Stimulated activated CD4-positive, alpha-beta T cell treated with anti-CD3 and anti-CD28 coated beads, Interleukin-4, amount 100 ng/mL, for 24 hours (primary cell): Measurements from ENCODE around the gene CDHR5.

Source experiments
- DNase-seq: peaks from one replicate; pipeline ENCODE4 v3.0.0-alpha.2; 2020

The CDHR5 gene

DNA sequence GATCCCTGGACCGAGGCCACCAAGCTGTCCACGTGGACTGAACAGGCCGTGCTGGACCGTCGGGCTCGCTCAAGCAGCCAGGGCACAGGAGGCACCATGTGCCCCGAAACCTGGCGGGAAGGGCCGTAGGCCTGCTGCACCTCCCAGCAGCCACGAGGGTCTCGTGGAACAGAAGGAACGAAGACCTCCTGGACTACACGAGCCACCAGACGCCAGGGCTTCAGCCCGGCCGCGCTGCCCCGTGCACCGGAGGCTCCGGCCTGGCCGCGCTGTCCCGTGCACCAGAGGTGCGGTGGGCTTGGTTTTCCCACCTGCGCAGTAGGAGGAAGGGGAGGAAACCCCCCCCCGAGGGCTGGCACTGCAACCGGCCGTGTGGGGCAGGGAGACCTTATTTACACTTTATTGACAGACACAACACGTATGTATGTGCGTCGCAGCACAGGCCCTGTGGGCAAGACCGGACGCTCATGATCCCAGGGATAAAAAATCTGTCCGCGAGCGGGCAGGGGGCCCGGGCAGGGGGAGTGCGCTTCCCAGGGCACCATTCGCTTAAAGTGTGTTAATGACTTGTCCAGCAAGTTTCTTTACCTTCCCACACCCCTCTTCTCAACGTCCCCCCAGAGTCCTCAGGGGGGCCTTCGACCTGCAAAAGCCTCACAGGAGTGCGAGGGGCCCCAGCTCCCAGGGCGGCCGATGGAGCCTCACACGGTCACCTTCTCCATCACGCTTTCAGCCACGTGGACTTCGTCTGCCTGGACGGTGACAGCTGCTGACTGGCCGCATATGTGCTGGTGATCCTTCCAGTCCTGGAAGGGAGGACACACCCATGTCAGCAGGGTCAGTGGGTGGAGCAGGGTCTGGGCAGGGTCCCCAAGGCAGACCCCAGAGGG is 19.3 kb upstream of the CDHR5 start:
- no peak for DNase-seq

- DNase-seq: no peak
These were observed 18.6 kb upstream of the CDHR5 start for GRCh38 chr11:643366-643765.

- no peak for DNase-seq
These were observed 17.1 kb upstream of the CDHR5 start for GRCh38 chr11:641806-642370.

DNA sequence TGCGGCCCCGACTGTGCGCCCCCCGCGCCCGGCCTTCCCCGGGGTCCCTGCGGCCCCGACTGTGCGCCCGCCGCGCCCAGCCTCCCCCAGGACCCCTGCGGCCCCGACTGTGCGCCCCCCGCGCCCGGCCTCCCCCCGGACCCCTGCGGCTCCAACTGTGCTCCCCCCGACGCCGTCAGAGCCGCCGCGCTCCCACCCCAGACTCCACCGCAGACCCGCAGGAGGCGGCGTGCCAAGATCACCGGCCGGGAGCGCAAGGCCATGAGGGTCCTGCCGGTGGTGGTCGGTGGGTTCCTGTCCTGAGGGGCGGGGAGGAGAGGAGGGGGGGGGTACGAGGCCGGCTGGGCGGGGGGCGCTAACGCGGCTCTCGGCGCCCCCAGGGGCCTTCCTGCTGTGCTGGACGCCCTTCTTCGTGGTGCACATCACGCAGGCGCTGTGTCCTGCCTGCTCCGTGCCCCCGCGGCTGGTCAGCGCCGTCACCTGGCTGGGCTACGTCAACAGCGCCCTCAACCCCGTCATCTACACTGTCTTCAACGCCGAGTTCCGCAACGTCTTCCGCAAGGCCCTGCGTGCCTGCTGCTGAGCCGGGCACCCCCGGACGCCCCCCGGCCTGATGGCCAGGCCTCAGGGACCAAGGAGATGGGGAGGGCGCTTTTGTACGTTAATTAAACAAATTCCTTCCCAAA is 15.4 kb upstream of the CDHR5 start:
- DNase-seq: no peak

DNA sequence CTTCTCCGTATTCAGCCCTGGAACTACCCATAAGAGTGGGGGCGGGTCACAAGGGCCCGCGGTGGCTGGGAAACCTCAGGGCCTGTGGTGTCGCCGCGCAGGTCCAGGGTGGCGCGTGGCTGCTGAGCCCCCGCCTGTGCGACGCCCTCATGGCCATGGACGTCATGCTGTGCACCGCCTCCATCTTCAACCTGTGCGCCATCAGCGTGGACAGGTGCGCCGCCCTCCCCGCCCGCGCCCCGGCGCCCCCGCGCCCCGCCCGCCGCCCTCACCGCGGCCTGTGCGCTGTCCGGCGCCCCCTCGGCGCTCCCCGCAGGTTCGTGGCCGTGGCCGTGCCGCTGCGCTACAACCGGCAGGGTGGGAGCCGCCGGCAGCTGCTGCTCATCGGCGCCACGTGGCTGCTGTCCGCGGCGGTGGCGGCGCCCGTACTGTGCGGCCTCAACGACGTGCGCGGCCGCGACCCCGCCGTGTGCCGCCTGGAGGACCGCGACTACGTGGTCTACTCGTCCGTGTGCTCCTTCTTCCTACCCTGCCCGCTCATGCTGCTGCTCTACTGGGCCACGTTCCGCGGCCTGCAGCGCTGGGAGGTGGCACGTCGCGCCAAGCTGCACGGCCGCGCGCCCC is 14.7 kb upstream of the CDHR5 start:
- no peak for DNase-seq

DNA sequence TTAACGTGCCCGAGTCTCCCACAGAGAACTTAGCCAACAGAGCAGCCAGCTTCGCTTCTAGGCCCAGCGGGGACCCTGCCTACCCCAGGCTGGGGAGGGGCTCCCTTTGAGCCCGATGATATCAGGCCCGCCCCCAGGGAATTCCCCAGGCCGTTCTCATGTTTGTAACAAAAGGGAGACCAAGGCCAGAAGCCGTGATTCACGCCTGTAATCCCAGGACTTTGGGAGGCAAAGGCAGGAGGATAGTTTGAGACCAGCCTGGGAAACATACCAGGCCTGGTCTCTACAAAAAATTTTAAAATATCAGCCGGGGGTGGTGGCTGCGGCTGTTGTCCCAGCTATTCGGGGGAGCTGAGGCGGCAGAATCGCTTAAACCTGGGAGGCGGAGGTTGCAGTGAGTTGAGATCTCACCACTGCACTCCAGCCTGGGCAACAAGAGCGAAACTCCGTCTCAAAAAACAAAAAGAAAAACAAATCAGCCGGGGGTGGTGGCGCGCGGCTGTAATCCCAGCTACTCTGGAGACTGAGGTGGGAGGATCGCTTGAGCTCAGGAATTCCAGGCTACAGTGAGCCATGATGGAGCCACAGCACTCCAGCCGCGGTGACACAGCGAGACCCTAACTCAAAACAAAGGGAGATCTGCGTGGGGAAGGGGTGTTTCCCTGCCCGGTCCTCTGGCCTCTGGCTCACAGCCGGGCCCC is 14.0 kb upstream of the CDHR5 start:
- no peak for DNase-seq

GRCh38 chr11:637593-638521 is 13.1 kb upstream of the CDHR5 start:
- DNase-seq: no peak

DNA sequence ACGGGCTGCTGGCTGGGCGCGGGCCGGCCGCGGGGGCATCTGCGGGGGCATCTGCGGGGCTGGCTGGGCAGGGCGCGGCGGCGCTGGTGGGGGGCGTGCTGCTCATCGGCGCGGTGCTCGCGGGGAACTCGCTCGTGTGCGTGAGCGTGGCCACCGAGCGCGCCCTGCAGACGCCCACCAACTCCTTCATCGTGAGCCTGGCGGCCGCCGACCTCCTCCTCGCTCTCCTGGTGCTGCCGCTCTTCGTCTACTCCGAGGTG is 12.5 kb upstream of the CDHR5 start:
- no peak for DNase-seq

DNA sequence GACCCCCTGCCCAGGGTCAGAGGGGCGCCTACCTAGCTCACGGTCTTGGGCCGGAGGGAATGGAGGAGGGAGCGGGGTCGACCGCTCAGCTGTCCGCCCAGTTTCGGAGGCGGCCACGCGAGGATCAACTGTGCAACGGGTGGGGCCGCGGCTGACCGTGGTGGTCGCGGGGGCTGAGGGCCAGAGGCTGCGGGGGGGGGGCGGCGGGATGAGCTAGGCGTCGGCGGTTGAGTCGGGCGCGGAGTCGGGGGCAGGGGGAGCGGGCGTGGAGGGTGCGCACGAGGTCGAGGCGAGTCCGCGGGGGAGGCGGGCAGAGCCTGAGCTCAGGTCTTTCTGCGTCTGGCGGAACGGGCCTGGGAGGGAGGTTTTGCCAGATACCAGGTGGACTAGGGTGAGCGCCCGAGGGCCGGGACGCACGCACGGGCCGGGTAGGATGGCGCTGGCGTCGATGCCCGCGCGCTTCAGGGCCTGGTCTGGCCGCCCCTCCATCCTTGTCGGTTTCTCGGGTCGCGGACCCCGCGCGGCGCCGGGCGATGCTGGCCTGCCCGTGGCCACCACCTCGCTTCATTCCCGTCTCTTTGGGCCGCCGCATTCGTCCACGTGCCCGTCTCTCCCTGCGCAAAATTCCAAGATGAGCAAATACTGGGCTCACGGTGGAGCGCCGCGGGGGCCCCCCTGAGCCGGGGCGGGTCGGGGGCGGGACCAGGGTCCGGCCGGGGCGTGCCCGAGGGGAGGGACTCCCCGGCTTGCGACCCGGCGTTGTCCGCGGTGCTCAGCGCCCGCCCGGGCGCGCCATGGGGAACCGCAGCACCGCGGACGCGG is 12.0 kb upstream of the CDHR5 start, which contains the start of gene DRD4:
DRD4 (plus strand) TSS at position 759 of the 822 bp plus-strand sequence; CDS start at position 795, 36 bp downstream.
- no peak for DNase-seq

GRCh38 chr11:635945-636510 is 11.3 kb upstream of the CDHR5 start:
- no peak for DNase-seq

- no peak for DNase-seq
These were observed 6.1 kb upstream of the CDHR5 start for GRCh38 chr11:630871-631270.

GRCh38 chr11:629237-629583 is 4.5 kb upstream of the CDHR5 start:
- DNase-seq: peak; percentile 9

- no peak for DNase-seq
These were observed 3.3 kb upstream of the CDHR5 start for GRCh38 chr11:628056-628455.

GRCh38 chr11:627308-627576 is 2.5 kb upstream of the CDHR5 start:
- DNase-seq: no peak

DNA sequence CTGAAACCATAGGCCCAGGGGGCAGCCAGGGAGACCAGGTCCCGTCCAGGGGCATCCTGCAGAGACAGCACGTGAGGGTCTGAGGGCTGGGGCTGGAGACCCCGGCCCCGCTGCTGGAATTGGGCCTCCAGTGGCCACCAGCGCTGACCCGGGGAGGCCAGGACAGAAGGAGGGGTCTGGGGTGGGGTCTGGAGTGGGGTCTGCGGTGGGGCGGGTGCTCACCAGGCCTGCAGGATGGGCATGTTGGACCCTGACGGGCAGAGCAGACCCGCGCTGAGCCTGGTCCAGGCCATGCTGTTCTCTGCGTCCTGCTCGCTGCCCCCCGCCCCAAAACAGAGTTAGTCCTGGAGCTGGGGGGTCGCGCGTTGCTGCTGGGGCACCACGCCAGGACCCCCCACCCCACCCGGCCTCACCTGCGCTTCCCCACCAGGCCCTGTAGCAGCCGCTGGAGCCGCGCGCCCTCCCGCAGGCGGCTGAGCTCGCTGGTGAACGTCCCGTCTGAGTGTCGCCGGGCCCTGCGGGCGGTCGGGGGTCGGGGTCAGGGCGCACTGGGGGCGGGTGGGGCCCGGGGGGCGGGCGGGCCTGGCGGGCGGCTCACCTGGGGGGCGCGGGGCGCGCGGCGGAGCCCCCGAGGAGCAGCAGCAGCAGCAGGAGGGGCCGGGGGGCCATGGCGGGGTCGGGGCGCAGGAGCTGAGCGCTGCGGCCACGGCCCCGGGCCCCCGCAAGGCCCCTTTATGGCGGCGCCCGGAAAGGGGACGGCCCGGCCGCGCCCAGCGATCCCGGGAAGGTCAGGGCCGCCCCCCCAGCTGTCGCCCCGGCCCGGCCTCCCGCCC is 1.9 kb upstream of the CDHR5 start, which contains the start of gene SCT:
SCT (minus strand) TSS at position 707 of the 833 bp plus-strand sequence; CDS start at position 669, 38 bp downstream.
- DNase-seq: no peak

- DNase-seq: no peak
These were observed 997 bp upstream of the CDHR5 start for GRCh38 chr11:625636-626268.

DNA sequence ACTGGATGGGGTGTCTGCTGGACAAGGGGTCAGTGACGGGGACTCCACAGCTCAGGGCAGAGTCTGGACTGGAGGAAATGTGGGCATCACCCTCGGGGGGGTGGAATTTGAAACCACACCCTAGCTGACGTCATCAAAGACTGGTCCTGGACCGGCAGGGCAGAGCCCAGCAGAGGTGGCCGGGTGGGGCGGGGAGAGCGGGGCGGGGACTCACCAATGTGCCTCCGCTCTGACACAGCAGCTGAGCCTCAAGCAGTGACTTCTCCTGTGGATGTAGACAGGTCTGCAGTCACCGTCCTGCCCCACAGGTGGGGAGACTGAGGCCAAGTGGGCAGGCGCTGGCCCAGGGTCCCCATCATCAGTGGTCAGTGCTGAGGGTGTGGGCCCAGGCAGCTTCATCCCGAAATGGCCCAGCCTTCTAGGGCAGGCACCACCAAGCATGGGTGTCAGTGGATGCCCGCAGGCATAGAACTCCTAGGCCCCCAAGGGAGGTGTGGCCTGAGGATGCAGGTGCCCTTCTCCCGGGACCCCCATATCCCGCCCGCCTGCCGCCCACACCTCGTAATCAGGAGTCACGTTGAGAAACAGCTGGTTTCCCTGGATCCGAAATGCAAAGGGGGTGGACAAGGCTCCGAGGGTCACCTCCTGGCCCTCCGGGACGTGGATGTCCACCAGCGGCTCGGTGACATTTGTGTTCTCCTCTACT is 603 bp downstream of the CDHR5 start:
- DNase-seq: no peak

DNA sequence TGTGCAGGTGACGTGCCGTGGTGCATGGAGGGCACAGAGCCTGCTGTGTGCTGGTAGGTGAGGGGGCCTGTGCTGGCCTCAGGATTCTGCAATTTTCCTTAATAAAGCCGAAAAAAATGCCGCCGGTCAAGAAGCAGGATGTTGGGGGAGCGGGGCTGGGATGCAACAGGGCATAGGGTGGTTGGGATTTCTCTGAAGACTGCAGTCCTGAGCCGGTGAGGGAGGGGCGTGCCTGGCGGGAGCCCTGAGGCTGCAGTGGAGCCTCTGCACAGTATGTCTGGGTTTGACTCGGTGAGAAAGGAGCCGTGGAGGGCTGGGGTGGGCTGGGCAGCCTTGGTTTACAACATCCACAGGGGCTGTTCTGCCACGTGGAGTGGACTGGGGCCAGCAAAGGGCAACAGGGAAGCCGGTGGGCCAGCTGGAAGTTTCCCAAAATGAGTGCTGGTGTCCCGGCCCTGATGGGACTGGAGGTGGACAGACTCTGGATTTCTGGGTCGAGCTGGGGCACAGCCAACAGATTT is 1.3 kb downstream of the CDHR5 start:
- no peak for DNase-seq

GRCh38 chr11:621838-622237 is 2.9 kb downstream of the CDHR5 start:
- no peak for DNase-seq
